ENCODE results near the gene GAPDHS. TPM values are rescaled to one million over a fixed set of nuclear protein-coding genes. Genes with fewer than 3 reads are reported as not detected.

The GAPDHS gene
- total and polyA plus RNA-seq, 2 experiments from 2014 or later, result not detected

- Histone ChIP-seq H3K9me3 (ENCODE audit: low read depth) (no peaks in the 10 kb centered on the region), H3K4me1 (ENCODE audit: insufficient read depth) (no peaks in the 10 kb centered on the region), H3K9me2 (replicated peaks; ENCODE audit: insufficient read depth) (no peaks in the 10 kb centered on the region), H4K20me1 (ENCODE audit: insufficient read depth, poor library complexity, severe bottlenecking) (no peaks in the 10 kb centered on the region), H3K79me2 (no peaks in the 10 kb centered on the region), H3K27ac (no peak overlapping the region), H3K36me3 (replicated peaks; ENCODE audit: insufficient read depth, low read depth) (no peaks in the 10 kb centered on the region), H2AFZ (no peak overlapping the region), H3K27me3 (no peaks in the 10 kb centered on the region), H3K4me2 (no peak overlapping the region), H3K4me3 (no peak overlapping the region)
- TF ChIP-seq CTCF (IDR thresholded peaks at IDR 0.05; ENCODE audit: poor library complexity) (no peak), EZH2 (IDR thresholded peaks at IDR 0.05; ENCODE audit: borderline replicate concordance) (no peak), EZH2phosphoT487 (IDR thresholded peaks at IDR 0.05; ENCODE audit: low read depth, severe bottlenecking, unreplicated experiment) (no peak)
- DNase-seq (ENCODE audit: low spot score), result no peak
- WGBS (ENCODE audit: low lambda C conversion rate, missing lambda C conversion rate), result 88% methylated on average over 9 of the region's 9 CpGs
Observed at GRCh38 chr19:35491836-35492360, 41.4 kb upstream of the GAPDHS start.

DNA sequence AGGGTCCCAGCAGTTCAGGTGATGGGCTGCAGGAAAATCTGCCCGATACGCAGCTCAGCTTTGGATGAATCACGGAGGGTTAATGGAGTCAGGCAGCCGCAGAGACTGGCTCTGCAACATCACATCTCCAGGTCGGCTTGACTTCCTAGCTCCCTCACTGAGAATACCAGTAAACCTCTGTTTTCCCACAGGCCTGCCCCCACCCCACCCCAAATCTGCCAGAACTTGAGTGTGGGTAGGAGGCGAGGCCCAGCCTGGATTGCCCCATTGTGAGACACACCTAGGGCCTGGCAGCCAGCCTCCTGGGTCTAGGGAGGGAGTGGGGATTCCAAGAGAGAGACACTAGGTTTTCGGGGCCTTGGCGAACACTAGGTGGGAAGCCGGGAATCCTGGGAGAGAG is 39.3 kb upstream of the GAPDHS start:
- Histone ChIP-seq H3K9me3 (ENCODE audit: low read depth) (no peaks in the 10 kb centered on the region), H4K20me1 (ENCODE audit: insufficient read depth, poor library complexity, severe bottlenecking) (no peaks in the 10 kb centered on the region)
- 90% methylated on average over 8 of the region's 9 CpGs for WGBS (ENCODE audit: low lambda C conversion rate, missing lambda C conversion rate)

GRCh38 chr19:35495107-35496064 is 37.9 kb upstream of the GAPDHS start:
- Histone ChIP-seq H3K9me2 (replicated peaks; ENCODE audit: insufficient read depth) (no peaks in the 10 kb centered on the region), H3K27ac (no peak overlapping the region), H3K27me3 (no peaks in the 10 kb centered on the region), H3K4me2 (peak overlapping the region; percentile 69), H3K4me1 (ENCODE audit: insufficient read depth) (no peaks in the 10 kb centered on the region), H3K4me3 (no peak overlapping the region), H2AFZ (peak overlapping the region; percentile 24), H3K79me2 (no peaks in the 10 kb centered on the region), H3K36me3 (replicated peaks; ENCODE audit: insufficient read depth, low read depth) (no peaks in the 10 kb centered on the region), H3K9me3 (ENCODE audit: low read depth) (no peaks in the 10 kb centered on the region), H4K20me1 (ENCODE audit: insufficient read depth, poor library complexity, severe bottlenecking) (no peaks in the 10 kb centered on the region)
- TF ChIP-seq CTCF (IDR thresholded peaks at IDR 0.05; ENCODE audit: poor library complexity) (peak; percentile 95), EZH2phosphoT487 (IDR thresholded peaks at IDR 0.05; ENCODE audit: low read depth, severe bottlenecking, unreplicated experiment) (no peak)
- peak; percentile 87 for DNase-seq (ENCODE audit: low spot score)
- WGBS (ENCODE audit: low lambda C conversion rate, missing lambda C conversion rate), result 32% methylated on average over 28 of the region's 30 CpGs

More for the DNA sequence above, 39.3 kb upstream of the GAPDHS start:
- no peak for DNase-seq (ENCODE audit: low spot score)
- TF ChIP-seq EZH2phosphoT487 (IDR thresholded peaks at IDR 0.05; ENCODE audit: low read depth, severe bottlenecking, unreplicated experiment) (no peak), EZH2 (IDR thresholded peaks at IDR 0.05; ENCODE audit: borderline replicate concordance) (no peak), CTCF (IDR thresholded peaks at IDR 0.05; ENCODE audit: poor library complexity) (no peak)
- no peaks in the 10 kb centered on the region for H3K4me1 ChIP-seq (ENCODE audit: insufficient read depth)
- no peak overlapping the region for H3K4me2 ChIP-seq
- H3K36me3 ChIP-seq (replicated peaks; ENCODE audit: insufficient read depth, low read depth), result no peaks in the 10 kb centered on the region
- no peaks in the 10 kb centered on the region for H3K9me2 ChIP-seq (replicated peaks; ENCODE audit: insufficient read depth)
- no peaks in the 10 kb centered on the region for H3K79me2 ChIP-seq
- H3K4me3 ChIP-seq, result no peak overlapping the region
- H2AFZ ChIP-seq, result no peak overlapping the region
- no peaks in the 10 kb centered on the region for H3K27me3 ChIP-seq
- H3K27ac ChIP-seq, result no peak overlapping the region

All from hepatocyte (in vitro differentiated cells).